ENCODE measurements around the gene AEBP2.

The AEBP2 gene

GRCh38 chr12:19518209-19518608 lies 78.9 kb downstream of the AEBP2 start:
- no peak overlapping the region for H3K9ac ChIP-seq (ENCODE audit: low read length)
- TF ChIP-seq EZH2 (IDR thresholded peaks at IDR 0.05; ENCODE audit: borderline replicate concordance, low read length), result no peak
- TF ChIP-seq, protein P1, sequence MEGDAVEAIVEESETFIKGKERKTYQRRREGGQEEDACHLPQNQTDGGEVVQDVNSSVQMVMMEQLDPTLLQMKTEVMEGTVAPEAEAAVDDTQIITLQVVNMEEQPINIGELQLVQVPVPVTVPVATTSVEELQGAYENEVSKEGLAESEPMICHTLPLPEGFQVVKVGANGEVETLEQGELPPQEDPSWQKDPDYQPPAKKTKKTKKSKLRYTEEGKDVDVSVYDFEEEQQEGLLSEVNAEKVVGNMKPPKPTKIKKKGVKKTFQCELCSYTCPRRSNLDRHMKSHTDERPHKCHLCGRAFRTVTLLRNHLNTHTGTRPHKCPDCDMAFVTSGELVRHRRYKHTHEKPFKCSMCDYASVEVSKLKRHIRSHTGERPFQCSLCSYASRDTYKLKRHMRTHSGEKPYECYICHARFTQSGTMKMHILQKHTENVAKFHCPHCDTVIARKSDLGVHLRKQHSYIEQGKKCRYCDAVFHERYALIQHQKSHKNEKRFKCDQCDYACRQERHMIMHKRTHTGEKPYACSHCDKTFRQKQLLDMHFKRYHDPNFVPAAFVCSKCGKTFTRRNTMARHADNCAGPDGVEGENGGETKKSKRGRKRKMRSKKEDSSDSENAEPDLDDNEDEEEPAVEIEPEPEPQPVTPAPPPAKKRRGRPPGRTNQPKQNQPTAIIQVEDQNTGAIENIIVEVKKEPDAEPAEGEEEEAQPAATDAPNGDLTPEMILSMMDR (IDR thresholded peaks at IDR 0.05; ENCODE audit: low read length), result no peak
- no peaks in the 10 kb centered on the region for H3K4me1 ChIP-seq (ENCODE audit: insufficient read depth, low read length, severe bottlenecking)
- H3K79me2 ChIP-seq (ENCODE audit: insufficient read depth, low read length), result no peaks in the 10 kb centered on the region
- no peak overlapping the region for H2AFZ ChIP-seq (ENCODE audit: low read length)
- no peaks in the 10 kb centered on the region for H3K9me2 ChIP-seq (ENCODE audit: low read depth, low read length)
- H3K4me2 ChIP-seq (ENCODE audit: low read length), result no peak overlapping the region
- no peaks in the 10 kb centered on the region for H3F3A ChIP-seq (ENCODE audit: insufficient read depth, low read length)
- H3K27me3 ChIP-seq (ENCODE audit: insufficient read depth, low read length), result no peaks in the 10 kb centered on the region
- H3K27ac ChIP-seq (ENCODE audit: low read depth, low read length, poor library complexity, severe bottlenecking), result no peak overlapping the region
- no peaks in the 10 kb centered on the region for H3K9me3 ChIP-seq (ENCODE audit: low read length)
- no peak overlapping the region for H3K4me3 ChIP-seq (ENCODE audit: low read depth, low read length, poor library complexity, severe bottlenecking)
- peaks cover 58% of the 10 kb centered on the region for H3K36me3 ChIP-seq (ENCODE audit: insufficient read depth, low read length)
- no peaks in the 10 kb centered on the region for H4K20me1 ChIP-seq (ENCODE audit: insufficient read depth, low read length)

- H3K79me2 ChIP-seq (ENCODE audit: insufficient read depth, low read length), result no peaks in the 10 kb centered on the region
- H3K9me3 ChIP-seq (ENCODE audit: low read length), result no peaks in the 10 kb centered on the region
- no peak overlapping the region for H3K4me2 ChIP-seq (ENCODE audit: low read length)
- no peak overlapping the region for H3K27ac ChIP-seq (ENCODE audit: low read depth, low read length, poor library complexity, severe bottlenecking)
- H2AFZ ChIP-seq (ENCODE audit: low read length), result no peak overlapping the region
- H3K9me2 ChIP-seq (ENCODE audit: low read depth, low read length), result no peaks in the 10 kb centered on the region
- TF ChIP-seq, protein P1 (IDR thresholded peaks at IDR 0.05; ENCODE audit: low read length), result no peak
- no peak for TF ChIP-seq EZH2 (IDR thresholded peaks at IDR 0.05; ENCODE audit: borderline replicate concordance, low read length)
- H3K9ac ChIP-seq (ENCODE audit: low read length), result no peak overlapping the region
- H4K20me1 ChIP-seq (ENCODE audit: insufficient read depth, low read length), result no peaks in the 10 kb centered on the region
- no peak overlapping the region for H3K4me3 ChIP-seq (ENCODE audit: low read depth, low read length, poor library complexity, severe bottlenecking)
- H3K27me3 ChIP-seq (ENCODE audit: insufficient read depth, low read length), result no peaks in the 10 kb centered on the region
- H3K4me1 ChIP-seq (ENCODE audit: insufficient read depth, low read length, severe bottlenecking), result no peaks in the 10 kb centered on the region
- H3K36me3 ChIP-seq (ENCODE audit: insufficient read depth, low read length), result peaks cover 33% of the 10 kb centered on the region; the same call in 1 of the 2 replicates
- no peaks in the 10 kb centered on the region for H3F3A ChIP-seq (ENCODE audit: insufficient read depth, low read length)
These were observed 81.5 kb downstream of the AEBP2 start for GRCh38 chr12:19520646-19521415.

DNA sequence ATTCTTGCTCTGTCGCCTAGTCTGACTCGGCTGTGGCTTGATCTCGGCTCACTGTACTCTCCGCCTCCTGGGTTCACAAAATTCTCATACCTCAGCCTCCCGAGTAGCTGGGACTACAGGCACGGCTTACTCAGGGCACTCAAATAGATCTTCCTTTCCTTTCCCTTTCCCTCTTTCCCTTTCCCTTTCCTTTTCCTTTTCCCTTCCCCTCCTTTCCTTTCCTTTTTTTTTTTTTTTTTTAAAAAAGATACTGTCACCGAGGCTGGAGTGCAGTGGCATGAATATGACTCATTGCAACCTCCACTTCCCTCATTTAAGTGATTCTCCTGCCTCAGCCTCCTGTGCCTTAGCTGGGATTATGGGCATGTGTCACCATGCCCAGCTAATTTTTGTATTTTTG lies 86.0 kb downstream of the AEBP2 start:
- no peaks in the 10 kb centered on the region for H3K4me1 ChIP-seq (ENCODE audit: insufficient read depth, low read length, severe bottlenecking)
- no peak overlapping the region for H3K4me3 ChIP-seq (ENCODE audit: low read depth, low read length, poor library complexity, severe bottlenecking)
- no peaks in the 10 kb centered on the region for H3F3A ChIP-seq (ENCODE audit: insufficient read depth, low read length)
- H2AFZ ChIP-seq (ENCODE audit: low read length), result no peak overlapping the region
- H3K4me2 ChIP-seq (ENCODE audit: low read length), result no peak overlapping the region
- no peak overlapping the region for H3K27ac ChIP-seq (ENCODE audit: low read depth, low read length, poor library complexity, severe bottlenecking)
- peaks cover 4% of the 10 kb centered on the region; the same call in 1 of the 2 replicates for H3K36me3 ChIP-seq (ENCODE audit: insufficient read depth, low read length)
- H3K27me3 ChIP-seq (ENCODE audit: insufficient read depth, low read length), result no peaks in the 10 kb centered on the region
- H3K9me2 ChIP-seq (ENCODE audit: low read depth, low read length), result no peaks in the 10 kb centered on the region
- no peaks in the 10 kb centered on the region for H4K20me1 ChIP-seq (ENCODE audit: insufficient read depth, low read length)
- H3K9me3 ChIP-seq (ENCODE audit: low read length), result no peaks in the 10 kb centered on the region
- H3K9ac ChIP-seq (ENCODE audit: low read length), result no peak overlapping the region
- H3K79me2 ChIP-seq (ENCODE audit: insufficient read depth, low read length), result no peaks in the 10 kb centered on the region
- TF ChIP-seq, protein P1 (IDR thresholded peaks at IDR 0.05; ENCODE audit: low read length), result no peak
- no peak for TF ChIP-seq EZH2 (IDR thresholded peaks at IDR 0.05; ENCODE audit: borderline replicate concordance, low read length)
